ENCODE measurements around the gene PLA2G10.
"Not testable (repeated sequence)": the region's sequence is repeated elsewhere in the genome, so short reads cannot be mapped to it uniquely, and the experiment has no call there.

DNA sequence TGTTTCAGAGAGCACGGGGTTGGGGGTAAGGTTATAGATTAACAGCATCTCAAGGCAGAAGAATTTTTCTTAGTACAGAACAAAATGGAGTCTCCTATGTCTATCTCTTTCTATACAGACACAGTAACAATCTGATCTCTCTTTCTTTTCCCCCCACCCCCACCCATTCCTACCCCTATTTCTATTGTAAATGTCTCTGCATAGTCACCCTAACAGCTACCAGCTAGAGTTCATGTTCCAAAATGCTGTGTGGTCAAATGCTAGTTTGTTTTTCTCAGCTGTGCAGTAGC lies 57.2 kb downstream of the PLA2G10 start:
- TF ChIP-seq, protein P1, sequence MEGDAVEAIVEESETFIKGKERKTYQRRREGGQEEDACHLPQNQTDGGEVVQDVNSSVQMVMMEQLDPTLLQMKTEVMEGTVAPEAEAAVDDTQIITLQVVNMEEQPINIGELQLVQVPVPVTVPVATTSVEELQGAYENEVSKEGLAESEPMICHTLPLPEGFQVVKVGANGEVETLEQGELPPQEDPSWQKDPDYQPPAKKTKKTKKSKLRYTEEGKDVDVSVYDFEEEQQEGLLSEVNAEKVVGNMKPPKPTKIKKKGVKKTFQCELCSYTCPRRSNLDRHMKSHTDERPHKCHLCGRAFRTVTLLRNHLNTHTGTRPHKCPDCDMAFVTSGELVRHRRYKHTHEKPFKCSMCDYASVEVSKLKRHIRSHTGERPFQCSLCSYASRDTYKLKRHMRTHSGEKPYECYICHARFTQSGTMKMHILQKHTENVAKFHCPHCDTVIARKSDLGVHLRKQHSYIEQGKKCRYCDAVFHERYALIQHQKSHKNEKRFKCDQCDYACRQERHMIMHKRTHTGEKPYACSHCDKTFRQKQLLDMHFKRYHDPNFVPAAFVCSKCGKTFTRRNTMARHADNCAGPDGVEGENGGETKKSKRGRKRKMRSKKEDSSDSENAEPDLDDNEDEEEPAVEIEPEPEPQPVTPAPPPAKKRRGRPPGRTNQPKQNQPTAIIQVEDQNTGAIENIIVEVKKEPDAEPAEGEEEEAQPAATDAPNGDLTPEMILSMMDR (IDR thresholded peaks at IDR 0.05) = not testable (repeated sequence)
- TF ChIP-seq CBFB (CRISPR knock-in tag; IDR thresholded peaks at IDR 0.05; ENCODE audit: low read depth); KAT7 (CRISPR knock-in tag; IDR thresholded peaks at IDR 0.05; ENCODE audit: borderline replicate concordance); ZBTB21 (CRISPR knock-in tag; IDR thresholded peaks at IDR 0.05; ENCODE audit: borderline replicate concordance); ELF4 (CRISPR knock-in tag; IDR thresholded peaks at IDR 0.05; ENCODE audit: low read depth); IRF2 (CRISPR knock-in tag; IDR thresholded peaks at IDR 0.05; ENCODE audit: borderline replicate concordance, low read depth); NFYB (CRISPR knock-in tag; conservative IDR thresholded peaks at IDR 0.05; ENCODE audit: low read depth); NR3C1 (CRISPR knock-in tag; conservative IDR thresholded peaks at IDR 0.05; ENCODE audit: low read depth); FOXP1 (CRISPR knock-in tag; IDR thresholded peaks at IDR 0.05; ENCODE audit: borderline replicate concordance): not testable (repeated sequence)
